NCI-H2081 (cell line): Measurements from ENCODE around the gene CD33.
"Not testable (repeated sequence)": the region's sequence is repeated elsewhere in the genome, so short reads cannot be mapped to it uniquely, and the experiment has no call there.

ENCODE experiments used
- DNase-seq, 2 experiments: peaks; one replicate each; lab custom pipeline; 2025; lab: John Stamatoyannopoulos, UW

CD33 gene

DNA sequence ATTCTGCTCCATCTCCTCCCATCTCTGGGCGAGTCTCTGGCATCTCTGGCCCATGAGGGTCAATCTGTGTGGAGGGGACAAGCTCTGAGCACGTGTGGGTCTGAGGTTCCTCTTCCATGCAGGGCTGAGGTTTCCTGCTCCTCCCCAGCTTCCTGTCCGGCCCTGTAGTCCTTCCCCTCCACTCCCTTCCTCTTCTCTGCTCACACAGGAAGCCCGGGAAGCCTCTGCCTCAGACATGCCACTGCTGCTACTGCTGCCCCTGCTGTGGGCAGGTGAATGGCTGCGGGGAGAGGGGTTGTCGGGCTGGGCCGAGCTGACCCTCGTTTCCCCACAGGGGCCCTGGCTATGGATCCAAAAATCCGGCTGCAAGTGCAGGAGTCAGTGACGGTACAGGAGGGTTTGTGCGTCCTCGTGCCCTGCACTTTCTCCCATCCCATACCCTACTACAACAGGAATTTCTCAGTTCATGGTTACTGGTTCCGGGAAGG is 14.0 kb upstream of the CD33 start:
- DNase-seq = not testable (repeated sequence)

DNA sequence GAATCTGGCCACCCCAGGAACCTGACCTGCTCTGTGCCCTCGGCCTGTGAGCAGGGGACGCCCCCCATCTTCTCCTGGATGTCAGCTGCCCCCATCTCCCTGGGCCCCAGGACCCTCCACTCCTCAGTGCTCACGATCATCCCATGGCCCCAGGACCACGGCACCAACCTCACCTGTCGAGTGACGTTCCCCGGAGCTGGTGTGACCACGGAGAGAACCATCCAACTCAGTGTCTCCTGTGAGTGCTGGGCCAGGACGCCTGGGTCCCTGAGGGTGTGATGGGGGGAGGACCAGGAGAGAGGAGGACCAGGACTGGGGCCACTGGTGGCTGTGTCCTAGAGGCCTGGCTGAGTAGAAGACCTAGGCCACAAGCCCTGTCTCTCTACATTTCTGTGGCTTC is 13.0 kb upstream of the CD33 start:
- no peak for DNase-seq

DNA sequence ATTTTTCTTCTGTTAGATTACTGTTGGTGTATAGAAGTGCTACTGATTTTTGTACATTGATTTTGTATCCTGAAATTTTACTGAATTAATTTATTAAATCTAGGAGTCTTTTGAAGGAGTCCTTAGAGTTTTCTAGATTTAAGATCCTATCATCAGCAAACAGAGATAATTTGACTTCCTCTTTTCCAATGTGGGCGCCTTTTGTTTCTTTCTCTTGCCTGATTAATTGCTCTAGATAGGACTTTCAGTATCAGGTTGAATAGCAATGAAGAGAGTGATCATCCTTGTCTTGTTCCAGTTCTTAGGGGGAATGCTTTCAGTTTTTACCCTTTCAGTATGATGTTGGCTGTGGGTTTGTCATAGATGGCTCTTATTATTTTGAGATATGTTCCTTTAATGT is 5.6 kb upstream of the CD33 start:
- DNase-seq = no peak

DNA sequence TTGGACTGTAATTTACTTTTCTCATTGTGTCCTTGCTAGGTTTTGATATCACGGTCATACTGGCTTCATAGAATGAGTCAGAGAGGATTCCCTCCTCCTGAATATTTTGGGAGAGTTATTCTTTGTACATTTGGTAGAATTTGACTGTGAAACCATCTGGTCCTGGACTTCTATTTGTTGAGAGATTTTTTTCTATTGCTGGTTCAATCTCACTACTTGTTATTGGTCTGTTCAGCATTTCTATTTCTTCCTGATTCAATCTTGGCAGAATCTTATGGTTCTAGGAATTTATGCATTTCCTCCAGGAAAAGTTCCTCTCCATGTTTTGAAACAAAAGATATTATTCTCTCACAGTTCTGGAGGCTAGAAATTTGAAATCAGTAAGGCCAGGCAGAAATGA is 4.9 kb upstream of the CD33 start:
- DNase-seq = no peak

DNA sequence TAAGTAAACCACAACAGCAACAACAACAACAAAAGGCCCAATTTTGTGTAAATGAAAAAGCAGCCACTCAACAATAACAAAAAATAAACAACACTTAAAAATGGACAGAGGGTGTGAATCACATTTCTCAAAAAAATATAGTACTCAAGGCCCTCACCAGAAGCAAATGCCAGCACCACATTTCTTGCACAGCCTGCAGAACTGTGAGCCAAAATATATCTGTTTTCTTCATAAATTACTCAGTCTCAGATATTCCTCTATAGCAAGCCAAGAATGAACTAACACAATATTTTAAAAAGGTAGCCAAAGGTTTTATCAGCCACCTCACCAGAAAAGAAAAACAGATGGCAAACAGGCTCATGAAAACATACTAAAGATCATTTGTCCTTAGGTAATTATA is 3.9 kb upstream of the CD33 start:
- DNase-seq = no peak

DNA sequence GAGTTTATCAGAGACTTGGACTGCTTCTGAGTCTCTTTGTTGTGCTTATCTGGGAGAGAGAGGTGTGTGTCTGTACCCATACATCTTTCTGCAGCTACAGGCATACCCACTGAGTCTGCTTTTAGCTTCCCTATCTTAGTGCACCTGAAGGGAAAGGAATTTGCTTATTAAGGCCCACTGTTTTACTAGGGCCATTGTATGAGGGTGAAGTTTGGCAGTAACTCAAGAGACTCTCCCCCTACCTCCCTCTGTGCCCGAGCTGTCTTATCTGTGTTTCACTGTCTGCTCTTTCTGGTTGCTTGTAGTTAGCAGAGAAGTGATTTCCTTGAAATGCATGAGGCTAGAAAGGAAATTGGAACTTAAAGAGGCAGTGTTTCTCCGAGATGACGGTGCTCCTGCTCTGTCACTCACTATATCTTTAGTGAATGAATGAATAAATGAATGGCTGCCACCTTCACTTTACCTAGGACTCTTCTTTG is 678 bp upstream of the CD33 start:
- no peak for DNase-seq

DNA sequence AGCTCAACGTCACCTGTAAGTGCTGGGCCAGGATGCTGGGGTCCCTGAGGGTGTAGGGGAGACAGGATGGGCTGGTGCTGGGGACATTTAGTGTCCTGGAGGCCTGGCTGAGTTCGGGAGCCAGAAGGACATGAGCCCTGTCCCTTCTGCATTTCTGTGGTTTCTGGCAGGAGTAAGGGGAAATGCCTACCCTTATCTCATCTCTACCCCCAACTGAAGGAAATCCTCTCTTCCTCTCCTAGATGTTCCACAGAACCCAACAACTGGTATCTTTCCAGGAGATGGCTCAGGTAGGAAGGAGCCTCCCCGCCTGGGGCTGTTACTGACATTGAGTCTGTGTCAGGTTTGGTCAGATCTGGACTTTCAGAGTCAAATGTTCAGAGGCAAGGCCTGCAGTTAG is 1.2 kb downstream of the CD33 start:
- DNase-seq = no peak

DNA sequence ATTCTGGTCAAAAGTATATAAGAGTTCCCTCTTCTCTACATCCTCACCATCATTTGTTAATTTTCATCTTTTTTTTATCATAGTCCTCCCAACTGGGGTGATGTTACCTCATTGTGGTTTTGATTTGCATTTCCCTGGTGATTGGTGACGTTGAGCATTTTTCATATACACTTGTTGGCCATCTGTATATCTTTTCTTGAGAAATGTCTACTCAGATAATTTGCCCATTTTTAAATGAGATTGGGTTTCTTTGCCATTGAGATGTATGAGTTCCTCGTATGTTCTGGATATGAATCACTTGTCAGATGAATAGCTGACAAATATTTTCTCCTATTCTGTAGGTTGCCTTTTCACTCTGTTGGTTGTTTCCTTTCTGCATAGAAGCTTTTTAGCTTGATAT is 2.4 kb downstream of the CD33 start:
- DNase-seq = no peak

DNA sequence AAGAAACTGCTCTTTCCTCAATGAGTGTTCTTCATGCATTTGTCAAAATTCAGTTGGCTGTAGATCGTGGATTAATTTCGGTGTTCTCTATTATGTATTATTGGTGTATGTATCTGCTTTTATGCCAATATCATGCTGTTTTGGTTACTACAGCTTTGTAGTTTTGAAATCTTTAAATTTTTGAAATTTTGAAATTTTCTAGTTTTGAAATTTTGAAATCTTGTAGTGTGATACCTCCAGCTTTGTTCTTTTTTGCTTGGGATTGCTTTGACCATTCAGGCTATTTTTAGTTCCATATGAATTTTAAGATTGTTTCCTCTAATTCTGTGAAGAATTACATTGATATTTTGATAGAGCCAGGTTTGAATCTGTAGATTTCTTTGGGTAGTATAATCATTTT is 3.1 kb downstream of the CD33 start:
- DNase-seq = no peak

DNA sequence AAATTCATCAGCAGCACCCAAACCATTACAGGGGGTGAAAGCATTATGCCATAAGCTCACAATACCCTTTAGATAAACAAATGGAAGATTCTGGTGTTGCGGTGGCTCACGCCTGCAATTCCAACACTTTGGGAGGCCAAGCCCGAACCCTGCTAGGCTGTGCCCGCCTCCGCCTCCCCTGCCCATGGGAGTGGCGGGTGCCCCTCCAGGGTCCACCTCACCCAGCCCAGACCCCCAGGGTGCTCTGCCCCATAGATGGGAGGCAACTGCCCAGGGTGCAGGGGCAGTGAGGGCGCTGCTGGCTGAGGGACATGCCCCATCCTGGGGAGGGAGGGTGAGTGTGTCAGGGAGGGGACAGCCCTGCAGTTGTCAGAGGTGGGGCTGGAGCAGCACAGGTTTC is 16.0 kb downstream of the CD33 start:
- no peak for DNase-seq

DNA sequence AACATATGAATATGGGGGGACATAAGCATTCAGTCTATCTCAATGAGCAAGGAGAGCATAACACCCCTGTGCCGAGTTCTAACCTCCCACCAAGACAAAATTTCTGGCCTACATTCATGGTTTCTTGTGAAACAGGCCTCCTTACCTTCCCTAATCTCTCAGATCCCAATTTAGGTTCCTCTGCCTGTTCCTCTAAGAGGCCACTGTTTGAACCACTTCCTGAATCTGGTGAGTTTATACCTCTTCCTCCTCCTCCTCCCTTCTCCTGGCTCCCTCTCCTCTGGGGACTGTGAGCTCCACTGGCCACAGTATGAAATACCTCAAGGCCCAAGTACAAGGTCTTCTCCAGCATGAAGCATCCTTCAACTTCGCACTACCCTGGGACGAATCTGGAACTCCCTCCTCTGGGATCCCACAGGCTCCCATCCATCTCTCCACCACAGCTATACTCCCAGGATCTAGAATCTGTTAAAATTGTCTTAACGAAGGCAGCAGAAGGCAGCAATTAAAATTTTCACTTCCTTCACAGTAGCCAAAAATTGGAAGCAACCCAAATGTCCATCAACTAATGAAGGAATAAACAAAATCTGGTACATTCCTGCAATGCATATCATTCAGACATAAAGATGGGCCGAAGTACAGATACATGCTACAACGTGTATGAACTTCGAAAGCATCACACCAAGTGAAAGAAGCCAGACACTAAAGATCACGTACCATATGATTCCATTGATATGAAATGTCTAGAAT is 18.2 kb downstream of the CD33 start:
- no peak for DNase-seq

DNA sequence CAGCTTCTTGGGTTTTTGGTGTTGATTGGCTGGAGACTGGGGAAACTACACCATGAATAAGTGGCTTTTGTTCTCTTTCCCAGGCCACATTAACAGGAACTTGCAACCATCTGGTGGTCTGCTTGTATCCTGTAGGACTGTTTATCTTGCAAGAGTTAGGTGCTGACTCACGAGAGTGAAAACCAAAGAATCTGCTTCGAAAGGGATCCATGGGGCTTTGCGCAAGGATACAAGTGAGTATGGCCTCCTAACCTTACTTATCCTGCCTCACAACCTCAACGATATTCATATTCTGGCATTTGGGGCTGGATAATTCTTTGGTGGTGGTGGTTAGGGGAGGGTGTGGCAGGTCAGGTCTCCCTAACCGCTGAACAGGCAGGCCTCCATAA is 21.3 kb downstream of the CD33 start:
- no peak for DNase-seq

DNA sequence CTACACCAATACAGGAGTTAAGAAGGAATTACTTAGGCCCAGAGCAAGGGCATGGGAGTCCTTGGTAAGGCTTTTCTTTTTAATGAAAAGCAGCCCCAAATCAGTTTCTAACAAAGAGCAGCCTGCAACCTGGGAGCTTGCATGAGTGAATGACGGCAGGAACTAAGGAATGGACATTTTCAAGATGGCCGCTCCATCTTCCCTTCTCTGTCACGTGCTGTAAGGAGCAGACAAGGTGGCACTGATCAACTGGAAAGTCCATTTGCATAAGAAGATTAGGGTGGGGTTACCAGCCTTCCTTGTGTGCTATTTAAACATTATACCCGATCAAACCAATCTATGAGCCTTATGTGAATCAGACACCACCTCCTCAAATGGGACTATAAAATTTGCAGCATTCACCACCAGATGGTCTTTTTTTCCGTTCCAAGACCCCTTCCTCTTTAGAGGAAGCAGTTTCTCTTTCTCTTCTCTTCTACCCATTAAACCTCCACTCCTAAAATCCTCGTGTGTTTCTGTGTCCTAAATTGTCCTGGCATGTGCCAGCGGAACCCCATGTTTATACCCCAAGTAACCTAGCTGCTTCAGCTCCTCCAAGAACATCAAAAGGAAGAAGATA is 23.2 kb downstream of the CD33 start:
- DNase-seq = no peak

DNA sequence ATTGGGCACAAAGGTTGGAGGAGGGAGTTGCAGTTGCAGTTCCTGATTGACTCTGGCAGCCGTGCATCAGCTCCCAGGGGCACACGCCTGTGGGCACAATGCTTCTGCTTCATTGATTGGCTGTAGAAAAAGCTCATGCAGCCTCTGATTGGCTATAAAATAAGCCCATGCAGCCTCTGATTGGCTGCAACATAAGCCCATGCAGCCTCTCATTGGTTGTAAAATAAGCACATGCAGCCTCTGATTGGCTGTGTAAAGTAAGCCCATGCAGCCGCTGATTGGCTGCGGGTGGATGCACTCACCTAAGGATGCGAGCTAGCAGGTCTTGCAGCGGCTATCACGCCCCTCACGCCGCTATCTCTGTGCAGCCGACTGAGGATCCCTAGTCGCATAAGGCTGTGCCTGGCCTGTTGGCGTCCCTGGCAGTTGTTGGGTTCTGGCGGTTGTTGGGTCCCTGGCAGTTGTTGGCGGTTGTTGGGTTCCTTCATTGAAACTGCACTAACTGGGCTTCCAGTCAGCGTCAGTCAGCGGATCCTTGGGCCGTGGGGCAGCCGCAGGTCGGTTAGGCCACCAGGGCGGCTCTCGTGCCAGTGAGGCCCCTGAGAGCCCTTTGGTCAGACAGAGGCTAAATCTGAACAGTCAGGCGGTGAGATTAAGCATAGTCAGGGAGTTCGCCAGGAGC is 26.0 kb downstream of the CD33 start, which contains the start of gene SIGLECL1:
TSS of gene SIGLECL1 (plus strand) at position 295 of the 682 bp plus-strand sequence. CDS start 12,993 bp downstream, outside the sequence.
- no peak for DNase-seq

DNA sequence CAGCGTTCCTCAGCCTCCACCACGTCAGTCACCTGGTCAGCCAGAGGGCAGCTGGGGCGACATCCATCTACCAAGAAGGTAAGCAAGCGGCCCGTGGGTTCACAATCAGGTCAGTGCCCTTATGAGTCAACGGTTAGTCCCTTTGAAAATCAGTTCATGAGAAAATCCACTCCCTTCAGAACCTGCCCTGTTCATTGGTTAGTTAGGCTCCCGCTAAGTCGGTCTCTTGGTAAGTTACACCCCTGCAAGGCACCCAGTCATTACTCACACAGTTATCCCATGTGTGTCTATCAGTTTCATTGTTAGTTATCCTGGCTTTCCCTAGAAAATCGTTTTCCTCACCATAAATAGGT is 26.6 kb downstream of the CD33 start:
- DNase-seq = no peak

DNA sequence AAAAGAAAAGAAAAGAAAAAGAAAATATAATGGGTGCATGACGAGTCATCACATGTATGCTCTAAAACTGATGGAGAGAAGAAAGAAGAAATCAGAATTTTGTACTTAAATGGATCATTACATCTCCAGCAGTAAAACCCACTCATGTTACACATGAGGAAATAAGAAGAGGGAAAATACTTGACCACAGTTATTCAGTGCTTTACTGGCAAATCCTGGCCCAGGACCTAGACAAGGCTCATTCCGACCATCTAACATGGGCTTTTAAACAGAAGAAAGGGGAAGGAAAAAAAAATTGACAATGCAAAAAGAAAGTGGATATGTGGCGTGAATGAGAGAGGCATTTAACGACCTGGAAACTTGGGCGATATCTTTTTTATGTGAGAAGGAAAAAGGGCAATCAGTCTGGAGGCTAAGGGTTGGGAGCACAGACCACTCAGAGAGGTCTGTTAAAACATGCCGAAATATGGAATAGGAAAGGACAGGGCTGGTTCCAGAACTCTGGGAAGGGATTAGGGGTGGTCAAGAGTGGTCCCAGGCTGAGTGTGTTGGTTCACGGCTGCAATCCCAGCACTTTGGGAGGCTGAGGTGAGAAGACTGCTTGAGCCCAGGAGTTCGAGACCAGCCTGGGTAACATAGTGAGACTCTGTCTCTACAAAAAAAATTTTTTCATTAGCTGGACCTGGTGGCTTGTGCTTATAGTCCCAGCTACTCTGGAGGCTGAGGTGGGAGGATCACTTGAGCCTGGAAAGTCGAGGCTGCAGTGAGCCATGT is 27.6 kb downstream of the CD33 start:
- DNase-seq = no peak

DNA sequence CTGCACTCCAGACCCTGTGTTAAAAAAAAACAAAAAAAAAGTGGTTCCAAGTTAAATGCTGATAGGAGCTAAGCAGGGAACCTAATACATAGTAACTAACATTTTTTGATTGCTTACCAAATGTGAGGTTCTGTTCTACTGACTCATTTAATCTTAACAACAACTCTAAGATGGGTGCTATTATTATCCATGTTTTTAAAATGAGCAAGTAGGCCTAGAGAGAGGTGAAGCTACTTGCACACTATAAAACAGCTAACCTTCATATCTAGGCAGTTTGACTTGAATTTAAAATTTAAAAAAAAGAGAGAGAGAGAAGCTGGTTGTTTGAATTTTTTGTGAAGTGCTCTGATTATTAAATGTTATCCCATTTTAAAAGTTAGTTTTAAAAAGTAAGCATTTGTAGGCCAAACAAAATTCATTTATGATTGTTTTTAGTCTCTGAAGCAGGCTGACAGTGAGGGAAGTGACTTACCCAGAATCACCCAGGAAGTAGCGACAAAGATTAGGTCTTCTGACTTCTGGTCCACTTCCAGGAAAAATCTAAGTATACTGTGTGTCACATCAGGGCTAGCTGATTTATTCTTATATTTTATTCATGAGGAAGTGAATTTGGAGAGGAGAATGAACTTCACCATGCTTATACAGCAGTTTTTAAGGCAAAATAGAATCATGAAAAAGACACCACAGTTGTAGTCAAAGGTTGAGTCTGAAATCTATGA is 28.4 kb downstream of the CD33 start:
- no peak for DNase-seq

DNA sequence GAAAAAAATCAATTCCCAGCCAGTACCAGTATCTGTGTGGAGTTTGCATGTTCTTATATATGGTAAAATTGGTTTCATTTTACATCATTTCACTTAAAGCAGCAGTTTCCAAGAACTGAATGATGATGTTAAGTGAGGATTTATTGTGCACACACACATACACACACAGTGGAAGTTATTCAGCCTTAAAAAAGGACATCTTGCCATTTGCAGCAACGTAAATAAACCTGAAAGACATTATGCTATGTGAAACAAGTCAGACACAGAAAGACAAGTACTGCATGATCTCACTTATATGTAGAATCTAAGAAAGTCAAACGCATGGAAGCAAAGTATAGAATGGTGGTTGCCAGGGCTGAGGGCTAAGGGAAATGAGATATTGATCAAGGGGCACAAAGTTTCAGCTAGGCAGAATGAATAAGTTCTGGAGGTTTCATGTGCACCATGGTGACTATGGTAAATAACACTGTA is 31.3 kb downstream of the CD33 start:
- DNase-seq = no peak

DNA sequence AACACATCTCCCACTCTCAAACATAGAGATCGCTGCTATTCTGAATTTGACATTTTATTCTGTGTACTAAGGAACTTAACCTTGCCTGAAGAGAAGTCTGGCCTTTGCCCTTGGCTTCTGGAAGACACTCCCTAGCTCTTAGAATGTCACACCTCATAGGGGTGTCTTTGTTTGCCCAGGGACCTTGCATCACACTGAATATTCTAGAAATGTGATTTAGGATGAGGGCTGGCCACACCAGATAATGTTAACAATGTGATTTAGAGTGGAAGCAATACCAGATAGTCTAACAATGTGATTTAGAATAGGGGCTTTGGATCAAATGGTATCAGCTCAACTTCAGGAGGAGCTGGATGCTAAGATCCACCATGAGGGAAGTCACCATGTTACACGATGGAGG is 32.6 kb downstream of the CD33 start:
- no peak for DNase-seq

DNA sequence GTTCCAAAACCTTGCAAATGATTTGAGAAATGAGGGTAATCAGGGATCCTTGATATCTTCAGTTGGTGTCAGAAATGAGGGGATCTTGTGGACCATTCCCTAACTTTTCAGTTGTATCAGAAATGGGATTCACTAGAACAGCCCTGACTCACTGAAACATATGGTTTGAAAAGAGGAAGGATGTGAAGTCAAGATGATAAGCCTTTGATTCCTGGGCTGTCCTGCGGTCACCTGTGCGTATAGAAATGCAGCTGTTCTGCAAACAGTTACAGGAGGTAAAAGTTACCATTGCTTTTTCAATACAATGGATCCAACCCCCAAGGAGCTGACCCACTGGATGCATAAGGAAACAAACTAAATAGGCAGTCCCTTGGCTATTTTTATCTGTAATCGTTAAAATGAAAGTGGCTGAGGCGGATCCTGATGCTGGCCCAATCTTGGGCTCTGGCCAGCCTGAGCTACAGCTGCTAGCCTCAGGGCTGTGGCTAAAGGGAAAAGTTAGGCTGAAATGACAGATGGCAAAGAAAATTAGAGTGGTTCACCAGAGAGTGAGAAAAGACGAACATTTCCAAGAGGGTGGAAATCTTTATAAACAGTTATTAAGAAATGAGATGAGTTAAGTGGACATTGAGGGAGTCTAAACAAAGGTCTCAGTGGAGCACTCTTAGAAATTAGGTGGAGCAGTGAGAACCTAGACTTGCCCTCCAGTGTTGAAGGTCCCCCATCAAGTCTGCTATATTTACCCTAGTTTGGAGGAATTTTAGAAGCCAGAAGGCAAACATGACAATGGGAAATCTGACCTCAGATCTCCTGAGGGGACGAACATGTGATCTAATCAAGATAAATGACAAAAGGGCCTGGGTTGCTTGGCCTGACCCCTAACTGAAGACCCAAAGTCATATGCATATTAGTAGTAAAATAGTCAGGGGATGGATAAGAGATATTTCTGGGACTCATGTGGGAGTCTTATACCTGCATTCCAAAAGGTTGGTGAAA is 33.6 kb downstream of the CD33 start:
- no peak for DNase-seq
